MM.1S (cell line): Measurements from ENCODE around the gene SEMA6C.

Experiments used
- DNase-seq: peaks from one replicate; pipeline ENCODE4 v3.0.0-alpha.2; 2015
- H2AFZ ChIP-seq: fragments of 300-600 bp; sonication (generic); 2 replicates; pipeline ENCODE4 v1.6.0; 2016; ENCODE audit warnings: antibody characterized with exemption, low read length
- H3F3A ChIP-seq: fragments of 300-600 bp; sonication (generic); 2 replicates; pipeline ENCODE4 v1.6.1; 2016; ENCODE audit warnings: mild to moderate bottlenecking, antibody characterized with exemption, low read length, moderate library complexity, mixed read lengths; ENCODE audit not compliant: insufficient read depth
- H3K27ac ChIP-seq: fragments of 300-600 bp; sonication (generic); 2 replicates; pipeline ENCODE4 v1.5.1; 2016; ENCODE audit warnings: mild to moderate bottlenecking, low read length
- H3K27me3 ChIP-seq: fragments of 300-600 bp; sonication (generic); replicated peaks from 2 replicates; pipeline ENCODE4 v1.6.0; 2016; ENCODE audit warnings: low read length; ENCODE audit not compliant: insufficient read depth
- H3K36me3 ChIP-seq: fragments of 300-600 bp; sonication (generic); replicated peaks from 2 replicates; pipeline ENCODE4 v1.6.1; 2016; ENCODE audit warnings: mild to moderate bottlenecking, low read length, mixed read lengths; ENCODE audit not compliant: insufficient read depth
- H3K4me1 ChIP-seq: fragments of 300-600 bp; sonication (generic); 2 replicates; pipeline ENCODE4 v1.6.1; 2016; ENCODE audit warnings: low read length, mixed read lengths
- H3K4me2 ChIP-seq: fragments of 300-600 bp; sonication (generic); 2 replicates; pipeline ENCODE4 v1.6.0; 2016; ENCODE audit warnings: low read depth, low read length
- H3K4me3 ChIP-seq: fragments of 300-600 bp; sonication (generic); 2 replicates; pipeline ENCODE4 v1.5.1; 2016; ENCODE audit warnings: low read length, mixed read lengths
- H3K79me2 ChIP-seq: fragments of 300-600 bp; sonication (generic); 2 replicates; pipeline ENCODE4 v1.6.1; 2016; ENCODE audit warnings: mixed run types, low read length, mixed read lengths
- H3K9ac ChIP-seq: fragments of 300-600 bp; sonication (generic); 2 replicates; pipeline ENCODE4 v1.6.1; 2016; ENCODE audit warnings: low read length, mixed read lengths
- H3K9me2 ChIP-seq: fragments of 300-600 bp; sonication (generic); replicated peaks from 2 replicates; pipeline ENCODE4 v1.6.1; 2016; ENCODE audit warnings: mild to moderate bottlenecking, low read length, mixed read lengths; ENCODE audit not compliant: insufficient read depth
- H3K9me3 ChIP-seq: fragments of 300-600 bp; sonication (generic); replicated peaks from 2 replicates; pipeline ENCODE4 v1.6.1; 2016; ENCODE audit warnings: mild to moderate bottlenecking, low read length, mixed read lengths; ENCODE audit not compliant: insufficient read depth
- H4K20me1 ChIP-seq: fragments of 300-600 bp; sonication (generic); 2 replicates; pipeline ENCODE4 v1.6.1; 2016; ENCODE audit warnings: mild to moderate bottlenecking, low read length, moderate library complexity, mixed read lengths; ENCODE audit not compliant: insufficient read depth
- CTCF ChIP-seq: fragments of 300-600 bp; sonication (generic); IDR thresholded peaks from 2 replicates; pipeline ENCODE4 v1.5.1; 2016; ENCODE audit warnings: antibody characterized with exemption, low read length, mixed read lengths
- EZH2 ChIP-seq: fragments of 300-600 bp; sonication (generic); optimal IDR thresholded peaks from 2 replicates; pipeline ENCODE3; 2017; ENCODE audit warnings: low read depth, mild to moderate bottlenecking, antibody characterized with exemption, low read length, mixed read lengths
- EZH2phosphoT487 ChIP-seq: fragments of 300-600 bp; sonication (generic); IDR thresholded peaks from 2 replicates; pipeline ENCODE4 v1.6.1; 2018; ENCODE audit warnings: antibody characterized with exemption, low read length

Gene SEMA6C

DNA sequence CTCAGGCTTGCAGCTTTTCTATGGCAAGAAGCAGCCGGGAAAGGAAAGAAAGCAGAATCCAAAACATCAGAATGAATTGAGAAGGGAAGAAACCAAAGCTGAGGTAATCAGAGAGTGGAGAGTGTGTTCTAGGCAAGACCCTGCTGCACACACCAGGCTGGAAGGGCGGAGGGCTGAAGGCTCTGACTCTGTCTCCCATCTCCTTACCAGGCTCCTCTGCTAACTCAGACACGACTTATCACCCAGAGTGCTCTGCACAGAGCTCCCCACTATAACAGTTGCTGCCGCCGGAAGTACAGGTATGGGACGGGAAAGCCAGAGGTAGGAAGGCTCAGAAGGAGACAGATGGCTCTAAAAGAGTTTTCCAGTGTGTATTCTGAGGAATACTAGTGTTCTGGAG is 20.7 kb upstream of the SEMA6C start:
- H3K36me3 ChIP-seq, result no peaks in the 10 kb centered on the region
- no peak for TF ChIP-seq EZH2
- no peak for TF ChIP-seq EZH2phosphoT487
- no peak for TF ChIP-seq CTCF
- H3K4me2 ChIP-seq, result peak overlapping the region; percentile 86
- no peaks in the 10 kb centered on the region for H4K20me1 ChIP-seq
- no peaks in the 10 kb centered on the region for H3K9me2 ChIP-seq
- no peak for DNase-seq
- H3K27ac ChIP-seq, result no peak overlapping the region
- peak overlapping the region; percentile 77; the same call in 1 of the 2 replicates for H3K9ac ChIP-seq
- 0 out of 2 replicates have a peak overlapping the region, but pooled peaks have one; percentile 80 for H2AFZ ChIP-seq
- H3K9me3 ChIP-seq, result no peaks in the 10 kb centered on the region
- H3F3A ChIP-seq, result peaks cover 4% of the 10 kb centered on the region
- peaks cover 7% of the 10 kb centered on the region for H3K4me1 ChIP-seq
- H3K79me2 ChIP-seq, result peaks cover 30% of the 10 kb centered on the region
- H3K27me3 ChIP-seq, result no peaks in the 10 kb centered on the region
- H3K4me3 ChIP-seq, result peak overlapping the region; percentile 86

DNA sequence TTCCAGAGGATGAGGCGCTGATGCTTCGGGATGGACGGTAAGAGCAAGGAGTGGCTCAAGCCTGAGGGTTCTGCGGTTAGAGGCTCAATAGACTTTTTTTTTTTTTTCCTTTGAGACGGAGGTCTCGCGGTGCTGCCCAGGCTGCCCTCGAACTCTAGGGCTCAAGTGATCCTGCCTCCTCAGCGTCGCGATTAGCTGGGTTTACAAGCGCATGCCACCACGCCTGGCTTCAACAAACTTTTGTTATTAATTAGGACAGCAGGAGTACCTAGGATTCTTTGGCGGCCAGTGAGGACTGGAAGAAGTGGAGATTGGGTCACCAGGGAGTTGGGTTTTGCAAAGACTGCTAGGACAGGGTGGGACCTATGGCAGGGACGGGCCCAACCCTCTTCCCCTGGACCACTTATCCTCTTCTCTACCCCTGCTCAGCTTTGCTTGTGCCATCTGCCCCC is 20.1 kb upstream of the SEMA6C start:
- peak overlapping the region; percentile 77 for H3K9ac ChIP-seq
- peak overlapping the region; percentile 86 for H3K4me3 ChIP-seq
- peak overlapping the region; percentile 80 for H2AFZ ChIP-seq
- no peaks in the 10 kb centered on the region for H3K36me3 ChIP-seq
- H3K9me2 ChIP-seq, result no peaks in the 10 kb centered on the region
- H4K20me1 ChIP-seq, result no peaks in the 10 kb centered on the region
- H3K9me3 ChIP-seq, result no peaks in the 10 kb centered on the region
- H3K79me2 ChIP-seq, result peaks cover 30% of the 10 kb centered on the region
- peaks cover 7% of the 10 kb centered on the region for H3K4me1 ChIP-seq
- peaks cover 4% of the 10 kb centered on the region for H3F3A ChIP-seq
- peak; percentile 50 for DNase-seq
- H3K4me2 ChIP-seq, result peak overlapping the region; percentile 86
- TF ChIP-seq EZH2phosphoT487 (no peak), EZH2 (no peak)
- H3K27me3 ChIP-seq, result no peaks in the 10 kb centered on the region
- peak overlapping the region; percentile 51; the same call in 1 of the 2 replicates for H3K27ac ChIP-seq

- Histone ChIP-seq H4K20me1 (no peaks in the 10 kb centered on the region), H3K9me3 (no peaks in the 10 kb centered on the region), H2AFZ (peak within 1 kb of the TSS; percentile 99), H3K4me2 (peak within 1 kb of the TSS; percentile 91), H3K27me3 (no peaks in the 10 kb centered on the region), H3F3A (peaks cover 4% of the 10 kb centered on the region), H3K4me1 (peaks cover 7% of the 10 kb centered on the region), H3K9me2 (no peaks in the 10 kb centered on the region), H3K36me3 (no peaks in the 10 kb centered on the region), H3K9ac (peak within 1 kb of the TSS; percentile 77), H3K27ac (peak within 1 kb of the TSS; percentile 51; the same call in 1 of the 2 replicates), H3K4me3 (peak within 1 kb of the TSS; percentile 86), H3K79me2 (peaks cover 30% of the 10 kb centered on the region)
- DNase-seq, result peak; percentile 100
- TF ChIP-seq CTCF (no peak), EZH2 (no peak)
Observed at GRCh38 chr1:151165738-151166504, 19.5 kb upstream of the SEMA6C start, which contains the start of the genes LYSMD1 and SCNM1. LYSMD1 (minus strand) TSS chr1:151165902; CDS start chr1:151165258, 644 bp downstream. SCNM1 (plus strand) TSS chr1:151166144; CDS start chr1:151166153, 9 bp downstream.
